Osteoblast (primary cell): Measurements from ENCODE around the gene SPPL2C. TPM values are rescaled to one million over a fixed set of nuclear protein-coding genes. Genes with fewer than 3 reads are reported as not detected.

Experiments
- DNase-seq: peaks from one replicate; pipeline ENCODE4 v3.0.0; 2011; ENCODE audit warnings: low spot score, mixed read lengths; ENCODE audit not compliant: insufficient read length; ENCODE audit errors: missing footprints
- H2AFZ ChIP-seq: 2 replicates; pipeline ENCODE4 v1.6.0; 2011; ENCODE audit warnings: mild to moderate bottlenecking, low read length
- H3K27ac ChIP-seq: 2 replicates; pipeline ENCODE4 v1.5.1; 2011; ENCODE audit warnings: mild to moderate bottlenecking, low read depth, low read length, moderate library complexity
- H3K27me3 ChIP-seq: 2 replicates; pipeline ENCODE4 v1.6.0; 2012; ENCODE audit warnings: mild to moderate bottlenecking, control low read depth, inconsistent platforms, low read length, moderate library complexity; ENCODE audit not compliant: insufficient read depth
- H3K36me3 ChIP-seq: 2 replicates; pipeline ENCODE4 v1.5.1; 2011; ENCODE audit warnings: mild to moderate bottlenecking, low read length, control low read depth, moderate library complexity; ENCODE audit not compliant: insufficient read depth
- H3K4me1 ChIP-seq: 2 replicates; pipeline ENCODE4 v1.5.1; 2011; ENCODE audit warnings: mild to moderate bottlenecking, low read length, control low read depth, moderate library complexity; ENCODE audit not compliant: insufficient read depth
- H3K4me2 ChIP-seq: 2 replicates; pipeline ENCODE4 v1.6.0; 2011; ENCODE audit warnings: mild to moderate bottlenecking, low read length; ENCODE audit not compliant: insufficient read depth
- H3K4me3 ChIP-seq: fragments of 200-600 bp; sonication (generic); 3 replicates; pipeline ENCODE4 v1.5.1; 2012; ENCODE audit warnings: mild to moderate bottlenecking, low read length, inconsistent platforms; ENCODE audit not compliant: insufficient read depth
- H3K79me2 ChIP-seq: 2 replicates; pipeline ENCODE4 v1.6.0; 2012; ENCODE audit warnings: mild to moderate bottlenecking, low read length, control low read depth, inconsistent platforms; ENCODE audit not compliant: insufficient read depth
- H3K9me3 ChIP-seq: 2 replicates; pipeline ENCODE4 v1.5.1; 2011; ENCODE audit warnings: low read depth, low read length, control low read depth
- H4K20me1 ChIP-seq: 2 replicates; pipeline ENCODE4 v1.6.0; 2012; ENCODE audit warnings: mild to moderate bottlenecking, low read length, control low read depth; ENCODE audit not compliant: insufficient read depth
- total RNA-seq: library from RNA; depleted of rRNA; stranded (reverse); fragments of >200 nt; gene quantifications from 2 replicates; pipeline ENCODE4 v1.2.3, GENCODE V29; 2012
- TF ChIP-seq, protein P1 (sequence below): IDR thresholded peaks from 2 replicates; pipeline ENCODE4 v1.5.1; 2011; ENCODE audit warnings: mild to moderate bottlenecking, low read depth, low read length, moderate library complexity; ENCODE audit errors: extremely low read depth

SPPL2C gene
- total RNA-seq, 1 donor, result not detected

DNA sequence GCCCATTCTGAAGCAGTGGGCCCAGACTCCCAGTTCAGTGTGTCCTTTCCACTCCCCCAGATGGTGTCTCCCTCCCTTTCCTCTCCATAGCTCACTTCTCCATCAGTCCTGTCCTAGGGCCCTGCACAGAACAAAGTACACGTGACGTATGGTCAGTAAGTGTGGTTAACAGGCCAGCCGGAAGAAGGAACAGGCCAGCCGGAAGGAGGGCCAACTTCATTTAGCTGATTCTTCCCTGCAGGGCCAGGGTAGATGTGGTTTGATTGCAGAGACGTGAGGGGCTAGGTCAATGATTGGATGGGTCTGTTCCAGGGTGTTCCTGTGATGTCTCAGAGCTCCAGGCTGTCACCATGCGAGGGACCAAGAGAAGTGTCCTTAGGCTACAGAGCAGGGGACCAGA, 28.9 kb upstream of the SPPL2C start:
- Histone ChIP-seq H3K79me2 (no peaks in the 10 kb centered on the region), H3K9me3 (no peaks in the 10 kb centered on the region), H3K27ac (no peak overlapping the region), H4K20me1 (no peaks in the 10 kb centered on the region), H3K27me3 (no peaks in the 10 kb centered on the region), H3K4me2 (no peak overlapping the region), H2AFZ (no peak overlapping the region), H3K4me1 (no peaks in the 10 kb centered on the region), H3K4me3 (no peak overlapping the region), H3K36me3 (no peaks in the 10 kb centered on the region)
- no peak for DNase-seq
- TF ChIP-seq, protein P1, sequence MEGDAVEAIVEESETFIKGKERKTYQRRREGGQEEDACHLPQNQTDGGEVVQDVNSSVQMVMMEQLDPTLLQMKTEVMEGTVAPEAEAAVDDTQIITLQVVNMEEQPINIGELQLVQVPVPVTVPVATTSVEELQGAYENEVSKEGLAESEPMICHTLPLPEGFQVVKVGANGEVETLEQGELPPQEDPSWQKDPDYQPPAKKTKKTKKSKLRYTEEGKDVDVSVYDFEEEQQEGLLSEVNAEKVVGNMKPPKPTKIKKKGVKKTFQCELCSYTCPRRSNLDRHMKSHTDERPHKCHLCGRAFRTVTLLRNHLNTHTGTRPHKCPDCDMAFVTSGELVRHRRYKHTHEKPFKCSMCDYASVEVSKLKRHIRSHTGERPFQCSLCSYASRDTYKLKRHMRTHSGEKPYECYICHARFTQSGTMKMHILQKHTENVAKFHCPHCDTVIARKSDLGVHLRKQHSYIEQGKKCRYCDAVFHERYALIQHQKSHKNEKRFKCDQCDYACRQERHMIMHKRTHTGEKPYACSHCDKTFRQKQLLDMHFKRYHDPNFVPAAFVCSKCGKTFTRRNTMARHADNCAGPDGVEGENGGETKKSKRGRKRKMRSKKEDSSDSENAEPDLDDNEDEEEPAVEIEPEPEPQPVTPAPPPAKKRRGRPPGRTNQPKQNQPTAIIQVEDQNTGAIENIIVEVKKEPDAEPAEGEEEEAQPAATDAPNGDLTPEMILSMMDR, result no peak

DNA sequence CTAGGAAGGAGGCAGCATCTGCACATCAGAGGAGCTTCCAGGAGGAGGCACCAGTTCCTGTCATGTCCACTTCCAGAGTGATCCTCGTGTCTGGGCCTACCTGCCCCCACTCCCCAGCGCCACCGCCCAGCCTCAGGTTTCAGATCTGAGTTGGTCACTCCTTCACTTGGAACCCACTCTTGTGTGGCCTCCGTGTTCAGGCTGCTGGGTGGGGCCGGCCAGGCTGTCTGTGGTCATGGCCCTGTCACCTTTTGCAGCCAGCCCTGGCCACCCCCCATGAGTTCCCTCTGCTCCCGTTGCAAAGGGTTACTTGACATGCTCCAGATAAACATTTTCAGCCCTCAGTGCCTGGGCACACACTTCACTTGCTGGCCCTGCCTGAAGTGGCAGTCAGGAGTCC, 26.6 kb upstream of the SPPL2C start:
- peak; percentile 79 for DNase-seq

DNA sequence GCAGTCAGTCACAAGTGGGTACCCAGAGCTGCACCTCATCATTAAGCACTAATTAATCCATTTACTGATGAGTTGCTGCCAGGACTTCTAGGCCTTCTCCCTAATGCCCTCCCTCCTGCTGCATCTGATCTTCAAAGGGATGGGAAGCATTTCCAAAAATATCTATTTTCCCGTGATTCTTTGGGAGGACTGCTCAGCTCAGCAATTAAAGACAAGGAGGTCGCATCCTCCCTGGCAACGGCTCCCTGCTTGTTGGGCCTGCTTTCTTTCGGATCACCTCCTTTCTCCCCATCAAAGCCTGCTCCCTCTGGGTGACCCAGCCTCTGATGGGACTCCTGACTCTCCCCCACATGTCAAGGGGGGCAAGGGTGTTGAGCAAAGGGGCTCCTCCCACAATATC, 26.0 kb upstream of the SPPL2C start:
- Histone ChIP-seq H3K4me3 (no peak overlapping the region), H3K36me3 (no peaks in the 10 kb centered on the region), H3K9me3 (no peaks in the 10 kb centered on the region), H3K27me3 (peaks cover 5% of the 10 kb centered on the region), H3K4me1 (no peaks in the 10 kb centered on the region), H3K27ac (no peak overlapping the region), H2AFZ (no peak overlapping the region), H4K20me1 (no peaks in the 10 kb centered on the region), H3K79me2 (no peaks in the 10 kb centered on the region), H3K4me2 (no peak overlapping the region)
- DNase-seq, result no peak
- TF ChIP-seq, protein P1, result no peak

More for the DNA sequence above, 26.6 kb upstream of the SPPL2C start:
- Histone ChIP-seq H3K36me3 (no peaks in the 10 kb centered on the region), H3K27ac (no peak overlapping the region), H3K27me3 (peaks cover 5% of the 10 kb centered on the region), H4K20me1 (no peaks in the 10 kb centered on the region), H3K4me2 (no peak overlapping the region), H3K4me3 (no peak overlapping the region), H2AFZ (no peak overlapping the region), H3K4me1 (no peaks in the 10 kb centered on the region), H3K9me3 (no peaks in the 10 kb centered on the region), H3K79me2 (no peaks in the 10 kb centered on the region)
- TF ChIP-seq, protein P1, result no peak

DNA sequence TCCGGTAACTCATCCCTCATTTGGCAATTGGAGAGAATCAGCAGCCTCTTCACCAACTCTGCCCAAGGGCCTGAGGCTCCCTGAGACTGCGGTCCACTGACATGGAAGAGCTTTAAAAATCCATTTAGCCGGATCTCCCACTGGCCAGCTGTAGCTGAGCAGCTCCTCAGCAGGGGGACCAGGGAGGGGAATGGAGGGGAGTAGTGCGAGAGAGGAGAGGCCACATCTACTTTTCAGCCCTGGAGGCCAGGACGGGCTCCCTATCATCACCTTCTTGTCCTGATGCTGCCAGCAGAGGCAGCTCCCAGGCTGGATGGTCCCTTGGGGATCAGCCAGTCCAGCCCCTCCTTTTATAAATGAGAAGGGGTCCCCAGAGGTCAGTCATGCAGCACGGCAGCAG, 25.0 kb upstream of the SPPL2C start:
- no peaks in the 10 kb centered on the region for H3K36me3 ChIP-seq
- H3K4me1 ChIP-seq, result no peaks in the 10 kb centered on the region
- no peak overlapping the region for H3K4me3 ChIP-seq
- no peak overlapping the region for H3K27ac ChIP-seq
- no peaks in the 10 kb centered on the region for H4K20me1 ChIP-seq
- TF ChIP-seq, protein P1, result no peak
- H2AFZ ChIP-seq, result no peak overlapping the region
- peaks cover 5% of the 10 kb centered on the region for H3K27me3 ChIP-seq
- H3K79me2 ChIP-seq, result no peaks in the 10 kb centered on the region
- H3K4me2 ChIP-seq, result no peak overlapping the region
- DNase-seq, result no peak
- H3K9me3 ChIP-seq, result no peaks in the 10 kb centered on the region
